K562 (cell line): ENCODE data around the gene AACS. TPM values are rescaled to one million over a fixed set of nuclear protein-coding genes. Genes with fewer than 3 reads are reported as not detected.

Experiments
- GATA2 ChIP-seq: sonication (generic); formaldehyde crosslinking; IDR thresholded peaks from 2 replicates; pipeline ENCODE4 v1.4.0; 2020; ENCODE audit warnings: mild to moderate bottlenecking, missing genetic modification reagents
- IRF2 ChIP-seq: sonication (generic); formaldehyde crosslinking; IDR thresholded peaks from 2 replicates; pipeline ENCODE4 v1.8.1; 2022; ENCODE audit warnings: mild to moderate bottlenecking, missing genetic modification reagents
- MGA ChIP-seq: fragments of 450-650 bp; IDR thresholded peaks from 2 replicates; pipeline ENCODE4 v1.6.1; 2016; ENCODE audit warnings: mild to moderate bottlenecking, moderate library complexity
- MXI1 ChIP-seq: IDR thresholded peaks from 2 replicates; pipeline ENCODE4 v1.6.1; 2011; ENCODE audit warnings: low read depth, mild to moderate bottlenecking, improper control_type of control experiment, low read length
- NFIX ChIP-seq: fragments of 250-450 bp; sonication (Bioruptor Pico); IDR thresholded peaks from 2 replicates; pipeline ENCODE4 v1.4.0; 2020; ENCODE audit warnings: low read depth, mild to moderate bottlenecking, moderate library complexity
- RBFOX2 ChIP-seq: fragments of 200-400 bp; formaldehyde crosslinking; IDR thresholded peaks from 2 replicates; pipeline ENCODE4 v1.6.1; 2017; ENCODE audit warnings: low read depth, mild to moderate bottlenecking, low read length, moderate library complexity
- ZNF407 ChIP-seq: fragments of 450-650 bp; IDR thresholded peaks from 2 replicates; pipeline ENCODE4 v1.6.1; 2016; ENCODE audit warnings: low read depth
- polyA plus RNA-seq, 8 experiments: library from polyadenylated mRNA; depleted of rRNA in 4 of 8; stranded (reverse) in 5 of 8; unstranded in 3 of 8; fragments of >200 nt; fragmentation: Nextera tagmentation in 2 of 8; fragmentation: Illumina TruSeq in 1 of 8; extraction: Ambion mirVana in 2 of 8; extraction: Trizol in 1 of 8; gene quantifications; 2 replicates each; pipeline versions ENCODE4 v1.2.1 to v1.2.3, GENCODE V29; 2011 to 2014; ENCODE audit warnings: inconsistent platforms in 1 of 8, missing spikeins in 1 of 8
- total RNA-seq, 7 experiments: library from RNA; depleted of rRNA in 6 of 7; stranded (reverse); fragments of >200 nt in 6 of 7; fragmentation: Illumina TruSeq in 2 of 7; extraction: Trizol in 2 of 7; gene quantifications; 2 replicates each; pipeline versions ENCODE4 v1.2.1 to v1.2.3, GENCODE V29; 2011 to 2021; ENCODE audit warnings: low replicate concordance in 1 of 7

The AACS gene
- total and polyA plus RNA-seq, 9 of the 15 experiments (the other 6 are each of a cell fraction or from before 2014, with no cell fraction given) = 2.4 to 13.0 (median 6.0) TPM

- TF ChIP-seq ZNF407 = no peak
- TF ChIP-seq MGA = no peak
- no peak for TF ChIP-seq IRF2
- TF ChIP-seq NFIX (CRISPR knock-in tag) = no peak
- no peak for TF ChIP-seq MXI1
- TF ChIP-seq RBFOX2 = peak; percentile 83
- no peak for TF ChIP-seq GATA2 (CRISPR knock-in tag)
Observed at GRCh38 chr12:125065021-125065918, at the start of gene AACS (continued).
